Esophagus muscularis mucosa (tissue), 3 donors: ENCODE measurements around the gene VCPKMT.
"Not testable (repeated sequence)": the region's sequence is repeated elsewhere in the genome, so short reads cannot be mapped to it uniquely, and the experiment has no call there.

Experiments used
- CTCF ChIP-seq, 3 experiments: fragments of 200-600 bp in 2 of 3; fragments of 450-650 bp in 1 of 3; sonication (generic) in 2 of 3; IDR thresholded peaks; one replicate each; pipeline ENCODE4 v1.5.1; 2017 to 2019; ENCODE audit warnings: antibody characterized with exemption in 3 of 3, mild to moderate bottlenecking in 2 of 3, moderate library complexity in 1 of 3
- POLR2AphosphoS5 ChIP-seq, 2 donors: sonication (generic); formaldehyde crosslinking; IDR thresholded peaks; one replicate each; pipeline ENCODE4 v1.6.1; 2017; ENCODE audit warnings: antibody characterized with exemption in 2 of 2

- not testable (repeated sequence) for TF ChIP-seq CTCF, POLR2AphosphoS5 (IDR thresholded peaks at IDR 0.05)
Observed at GRCh38 chr14:50079103-50079502, 37.3 kb downstream of the VCPKMT start.
